Measurements from ENCODE around the gene TMX1.
A peak's percentile ranks its signal among the peaks of the same experiment; 100 is the strongest.

TMX1 gene

DNA sequence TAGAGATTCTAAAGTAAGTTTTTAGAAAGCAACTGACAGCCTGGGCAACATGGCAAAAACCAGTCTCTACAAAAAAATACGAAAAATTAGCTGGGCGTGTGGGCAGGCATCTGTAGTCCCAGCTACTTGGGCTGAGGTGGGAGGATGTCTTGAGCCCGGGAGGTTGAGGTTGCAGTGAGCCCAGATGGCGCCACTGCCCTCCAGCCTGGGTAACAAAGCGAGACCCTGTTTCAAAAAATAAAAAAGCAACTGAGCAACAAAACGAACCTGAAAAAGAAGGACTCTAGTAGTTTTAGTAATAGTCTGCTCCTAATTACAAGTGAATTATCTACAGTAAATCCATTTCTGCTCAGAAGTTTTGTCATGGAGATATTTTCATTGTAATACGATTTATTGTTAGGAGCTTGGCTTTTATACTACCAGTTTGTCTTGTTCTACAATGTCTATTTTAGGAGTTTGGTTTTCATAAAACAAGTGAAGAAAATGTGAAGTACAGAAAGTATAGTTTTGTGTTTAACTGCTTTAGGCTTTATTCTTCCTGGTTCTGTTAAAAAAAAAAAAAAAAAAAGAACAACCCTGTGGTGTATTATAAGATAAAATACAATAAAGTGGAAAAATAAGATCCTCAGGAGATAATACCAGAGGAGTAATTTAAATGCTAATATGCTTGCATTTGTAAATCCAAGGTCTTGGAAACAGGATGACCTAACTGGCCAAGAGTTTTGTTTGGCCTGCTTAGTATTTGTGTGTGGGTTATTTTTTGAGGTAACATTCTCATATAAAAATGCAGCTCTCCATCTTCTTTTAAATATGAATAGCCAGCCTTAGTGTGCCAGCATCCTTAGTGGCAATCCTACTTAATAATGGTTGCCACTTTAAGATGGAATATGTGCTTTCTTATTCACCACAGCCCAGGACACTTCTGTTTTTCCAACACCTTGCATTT lies 2.8 kb downstream of the TMX1 start:
- DNase-seq: no peak

DNA sequence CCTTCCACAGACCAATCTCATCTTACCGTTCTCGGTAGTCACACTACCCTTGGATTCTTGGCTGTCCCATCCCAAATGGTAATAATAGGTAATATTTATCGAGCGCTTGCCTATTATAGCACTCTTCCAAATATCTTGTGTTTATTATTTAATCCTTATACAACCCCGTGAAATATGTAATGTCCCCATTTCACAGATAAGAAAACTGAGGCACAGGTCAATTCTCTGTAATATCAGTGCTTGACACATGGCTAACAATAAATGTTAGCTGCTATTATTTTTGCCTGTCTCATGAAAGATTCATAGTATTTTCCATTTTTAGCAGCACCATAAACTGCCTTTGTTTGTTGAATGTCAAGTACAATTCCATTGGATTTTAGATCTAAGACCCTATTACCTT lies 4.5 kb downstream of the TMX1 start:
- no peak for DNase-seq

DNA sequence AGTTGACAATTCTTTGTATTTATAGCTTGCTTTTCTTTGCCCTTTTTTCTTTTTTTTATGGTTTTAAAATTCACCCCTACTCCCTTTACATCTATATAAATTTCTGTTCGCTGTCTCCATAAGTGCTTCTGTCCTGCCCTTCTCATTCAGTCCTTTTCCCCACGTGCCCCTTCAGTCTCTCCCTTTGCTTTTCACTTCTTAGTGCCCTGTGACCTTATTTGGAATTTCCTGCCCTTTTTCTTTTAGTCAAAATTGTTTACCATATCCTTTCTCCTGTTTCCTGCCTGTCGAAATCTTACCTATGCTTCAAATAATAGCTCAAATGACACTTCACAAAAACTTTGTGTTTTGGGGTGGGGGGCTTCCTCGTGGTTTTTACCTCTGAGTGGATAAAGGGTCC lies 6.0 kb downstream of the TMX1 start:
- DNase-seq: no peak

DNA sequence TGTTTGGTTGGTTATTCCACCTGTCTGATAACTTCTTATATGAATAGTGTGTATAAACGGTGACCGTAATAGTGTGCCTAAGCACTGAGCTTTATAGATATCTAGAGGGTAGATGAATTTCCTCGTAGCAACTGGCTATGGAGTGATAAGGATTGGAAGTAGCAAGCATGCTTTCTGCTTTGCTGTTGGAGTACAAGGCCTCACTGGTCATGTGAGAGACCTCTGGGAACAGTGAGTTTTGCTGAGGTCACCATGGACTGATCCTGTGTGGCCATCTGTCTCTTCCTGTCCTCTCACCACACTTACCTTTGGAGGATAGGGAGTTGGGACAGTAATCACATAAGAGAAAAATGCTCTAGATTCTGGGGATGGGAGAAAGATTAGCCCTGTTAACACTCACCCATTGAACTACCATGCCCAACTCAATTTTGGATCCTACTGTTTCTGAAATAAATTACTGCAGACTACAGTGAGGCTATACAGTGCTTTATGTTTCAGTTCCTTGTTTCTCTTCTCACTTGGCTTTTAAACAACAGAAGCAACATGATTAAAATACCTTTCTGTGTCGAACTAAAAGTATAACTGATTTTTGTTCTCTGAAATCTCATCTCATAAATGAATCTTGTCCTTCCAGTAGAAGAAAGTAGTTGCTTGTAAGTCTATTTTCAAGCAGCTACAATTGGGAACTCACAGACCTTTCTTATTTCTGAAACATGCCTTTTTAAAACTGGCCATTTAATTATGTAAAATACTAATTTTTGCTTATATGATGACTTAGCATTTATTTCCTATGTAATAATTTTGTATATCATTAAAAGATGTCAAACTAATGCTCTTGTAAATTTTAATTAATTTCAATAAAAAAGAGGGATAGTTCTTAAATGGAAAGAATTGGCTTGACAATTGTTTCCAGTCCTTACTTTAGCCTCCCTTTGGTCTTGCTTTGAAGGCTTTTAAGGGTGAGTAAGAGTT lies 8.3 kb downstream of the TMX1 start:
- DNase-seq: no peak

DNA sequence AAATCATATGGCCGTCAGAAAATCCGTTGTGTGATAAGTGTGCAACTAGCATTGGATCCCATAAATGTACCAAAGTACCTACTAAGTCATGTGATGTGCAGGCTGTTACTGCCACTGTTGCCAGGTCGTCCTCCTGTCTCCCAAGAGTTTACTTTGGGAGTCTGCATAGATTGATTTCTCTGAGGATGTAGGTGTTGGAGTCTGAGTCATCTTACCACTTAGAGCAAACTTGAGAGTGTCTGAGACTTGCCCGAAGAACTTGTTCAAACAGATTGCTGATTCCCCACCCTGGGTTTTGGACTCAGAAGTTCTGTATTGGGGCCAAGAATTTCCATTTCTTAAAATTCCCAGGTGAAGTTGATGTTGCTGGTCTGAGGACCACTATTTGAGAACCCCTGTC lies 11.4 kb downstream of the TMX1 start:
- no peak for DNase-seq

DNA sequence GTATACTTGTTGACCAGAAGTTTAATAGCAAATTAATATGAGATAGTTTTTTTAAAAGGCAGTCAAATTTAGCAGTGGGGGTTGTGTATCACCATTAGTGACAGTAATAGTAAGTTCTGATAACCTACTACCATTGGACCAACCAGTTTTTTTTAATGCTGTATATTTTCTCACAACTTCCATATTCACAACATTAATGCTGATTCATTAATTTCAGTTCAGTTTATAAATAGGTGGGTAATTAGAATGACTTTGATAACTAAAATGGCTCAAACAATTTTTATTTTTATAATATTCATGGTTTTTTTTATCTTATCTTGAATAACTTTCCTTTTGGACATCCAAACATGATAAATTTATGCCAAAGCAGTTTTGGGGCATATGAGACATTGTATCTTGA lies 13.8 kb downstream of the TMX1 start:
- DNase-seq: no peak

DNA sequence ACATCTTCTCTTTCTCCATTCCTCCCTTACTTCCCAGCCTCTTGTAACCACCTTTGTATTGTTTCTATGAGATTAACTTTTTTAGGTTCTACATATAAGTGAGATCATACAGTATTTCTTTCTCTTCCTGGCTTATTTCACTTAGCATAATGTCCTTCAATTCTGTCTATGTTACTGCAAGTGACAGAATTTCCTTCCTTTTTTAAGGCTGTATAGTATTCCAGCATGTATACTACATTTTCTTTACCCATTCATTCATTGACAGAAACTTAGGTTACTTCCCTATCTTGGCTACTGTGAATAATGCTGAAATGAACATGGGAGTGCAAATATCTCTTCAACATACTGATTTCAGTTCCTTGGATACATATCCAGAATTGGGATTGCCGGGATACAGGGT lies 18.2 kb downstream of the TMX1 start:
- DNase-seq: no peak

DNA sequence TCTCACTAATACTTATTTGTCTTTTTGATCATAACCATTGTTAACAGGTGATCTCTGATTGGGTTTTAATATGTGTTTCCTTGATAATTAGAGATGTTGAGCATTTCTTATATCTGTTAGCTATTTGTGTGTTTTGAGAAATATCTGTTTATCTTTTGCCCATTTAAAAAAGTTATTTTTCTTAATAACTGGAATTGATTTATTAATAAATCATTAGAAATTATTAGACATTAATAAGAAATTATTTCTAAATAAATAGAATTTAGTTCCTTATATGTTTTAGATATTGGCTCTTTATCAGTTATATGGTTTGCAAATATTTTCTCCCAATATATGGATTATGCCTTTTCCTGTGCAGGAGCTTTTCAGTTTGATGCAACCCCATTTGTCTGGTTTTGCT lies 18.7 kb downstream of the TMX1 start:
- no peak for DNase-seq

DNA sequence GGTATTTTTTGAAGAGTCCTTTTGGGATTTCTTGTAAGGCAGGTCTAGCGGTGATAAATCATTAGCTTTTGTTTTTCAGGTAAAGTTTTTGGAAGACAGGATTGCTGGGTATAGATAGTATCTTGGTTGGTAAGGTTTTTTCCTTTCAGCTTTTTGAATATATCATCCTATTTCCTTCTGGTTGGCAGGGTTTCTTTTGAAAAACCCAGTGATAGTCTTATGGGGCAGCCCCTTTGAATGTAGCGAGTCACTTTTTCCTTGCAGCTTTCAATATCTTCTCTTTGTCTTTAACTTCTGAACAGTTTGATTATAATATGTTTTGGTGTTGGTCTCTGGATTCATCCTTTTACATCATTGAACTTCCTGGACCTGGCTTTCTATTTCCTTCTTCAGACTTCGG lies 20.2 kb downstream of the TMX1 start:
- DNase-seq: no peak

DNA sequence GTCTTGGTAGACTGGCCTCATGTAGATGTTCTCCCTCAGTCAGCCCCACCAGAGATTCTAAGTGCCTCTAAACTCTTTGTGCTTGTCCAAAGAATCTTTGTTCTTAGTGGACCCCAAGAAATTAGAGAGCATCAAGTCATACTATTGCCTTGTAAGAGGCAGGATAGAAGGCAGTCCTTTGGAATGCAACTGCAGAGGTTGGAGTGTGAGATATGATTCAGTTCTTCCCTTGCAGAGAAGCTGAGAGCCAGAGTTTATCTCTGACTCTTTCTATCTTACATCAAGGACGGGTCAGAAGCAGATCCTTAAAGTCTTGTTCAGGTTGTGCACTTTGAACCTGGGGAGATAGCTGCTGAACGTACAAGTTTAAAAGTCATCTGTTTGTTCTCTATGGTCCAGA lies 21.1 kb downstream of the TMX1 start:
- DNase-seq: no peak

DNA sequence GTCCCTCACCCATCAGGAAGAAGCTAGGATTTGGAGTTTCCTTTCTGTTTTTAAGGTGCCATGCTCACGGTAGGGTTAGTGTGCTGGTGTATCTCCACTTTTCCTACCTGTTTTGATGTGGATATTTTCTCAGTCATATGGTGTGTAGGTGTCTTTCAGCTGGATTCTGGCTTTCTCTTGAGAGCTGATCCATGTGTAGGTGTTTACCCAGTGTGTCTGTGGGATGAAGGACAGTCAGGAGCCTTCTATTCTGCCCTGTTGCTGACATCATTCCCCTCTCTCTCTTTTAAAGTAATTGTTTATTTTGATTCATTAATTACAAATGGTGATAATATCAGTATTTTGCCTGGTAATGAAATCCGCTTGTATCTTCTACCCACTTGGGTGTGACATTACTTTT lies 22.8 kb downstream of the TMX1 start:
- no peak for DNase-seq

DNA sequence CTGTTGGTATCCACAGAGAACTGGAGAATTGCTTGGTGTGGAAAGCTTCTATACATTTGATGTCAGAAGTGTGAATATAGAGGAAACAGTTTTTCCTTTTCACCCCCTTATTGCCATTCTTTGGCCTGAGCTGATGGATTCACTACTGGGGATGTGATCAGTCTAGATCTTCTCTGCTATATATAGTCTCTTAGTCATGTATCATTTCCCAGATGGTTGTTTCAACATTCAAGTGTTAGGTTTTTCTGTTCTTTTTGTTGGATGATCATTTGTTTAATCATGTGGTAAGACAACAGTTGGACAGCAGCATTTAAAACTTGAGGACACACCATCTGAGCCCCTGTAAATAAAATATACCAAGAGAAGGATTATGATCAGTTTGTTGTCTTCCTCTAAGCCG lies 29.6 kb downstream of the TMX1 start:
- no peak for DNase-seq

DNA sequence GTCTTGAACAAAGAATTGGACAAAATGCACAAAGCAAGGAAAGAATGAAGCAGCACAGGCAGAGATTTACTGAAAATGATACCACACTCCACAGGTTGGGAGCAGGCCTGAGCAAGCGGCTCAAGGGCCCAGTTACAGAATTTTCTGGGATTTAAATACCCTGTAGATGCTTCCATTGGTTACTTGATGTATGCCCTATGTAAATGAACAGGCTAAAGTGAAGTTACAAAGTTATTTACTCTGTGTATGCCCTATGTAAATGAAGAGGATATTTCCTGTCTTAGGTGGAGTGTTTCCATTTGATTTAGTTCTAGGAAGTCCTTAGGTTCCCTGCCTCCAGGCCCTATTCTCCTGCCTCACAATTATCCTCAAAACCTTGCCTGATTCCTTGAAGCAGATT lies 36.6 kb downstream of the TMX1 start:
- DNase-seq: no peak

DNA sequence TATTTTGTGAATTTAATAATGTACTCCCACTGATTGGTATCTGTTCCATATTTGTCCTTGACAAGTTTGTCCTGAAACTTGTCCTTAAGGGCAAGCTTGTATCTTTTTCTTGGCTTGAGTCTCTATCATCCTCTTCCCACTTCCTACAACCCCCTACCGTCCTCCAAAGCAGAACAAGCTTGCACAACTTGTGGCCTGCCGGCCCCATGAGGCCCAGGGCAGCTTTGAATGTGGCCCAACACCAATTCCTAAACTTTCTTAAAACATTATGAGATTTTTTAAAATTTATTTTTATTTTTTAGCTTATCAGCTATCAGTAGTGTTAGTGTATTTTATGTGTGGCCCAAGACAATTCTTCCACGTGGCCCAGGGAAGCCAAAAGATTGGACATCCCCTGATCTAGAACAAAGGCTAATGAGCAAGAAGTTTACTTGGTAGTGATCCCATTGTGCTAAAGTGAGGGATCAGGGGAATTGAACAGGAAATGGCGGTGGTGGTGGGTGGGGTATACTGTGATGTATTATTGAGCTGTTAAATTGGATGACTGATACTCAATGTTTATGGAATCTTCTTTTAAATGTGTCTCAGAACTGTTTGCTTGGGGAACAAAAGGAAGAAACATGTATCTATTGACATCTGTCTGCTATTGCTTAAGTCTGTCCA lies 37.8 kb downstream of the TMX1 start:
- DNase-seq: peak; percentile 7 to 10

DNA sequence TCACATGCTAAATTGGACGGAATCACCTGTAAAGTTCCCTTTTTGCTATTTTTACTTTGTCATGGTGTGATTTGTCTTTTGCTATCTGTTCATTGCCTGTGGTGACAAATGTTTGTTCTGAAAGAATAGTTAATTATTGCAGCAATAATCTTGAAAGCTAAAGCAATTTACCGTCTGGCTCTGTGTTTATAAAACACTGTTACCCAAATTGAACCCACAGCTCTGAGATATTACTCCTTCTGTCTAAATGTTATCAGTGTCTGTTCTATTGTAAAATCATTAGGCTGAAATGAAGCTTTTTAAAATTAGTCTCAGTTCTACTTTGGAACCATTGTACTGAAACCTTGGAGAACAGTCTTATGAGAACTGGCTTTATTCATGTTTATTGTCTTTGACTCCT lies 42.5 kb downstream of the TMX1 start:
- DNase-seq: no peak

DNA sequence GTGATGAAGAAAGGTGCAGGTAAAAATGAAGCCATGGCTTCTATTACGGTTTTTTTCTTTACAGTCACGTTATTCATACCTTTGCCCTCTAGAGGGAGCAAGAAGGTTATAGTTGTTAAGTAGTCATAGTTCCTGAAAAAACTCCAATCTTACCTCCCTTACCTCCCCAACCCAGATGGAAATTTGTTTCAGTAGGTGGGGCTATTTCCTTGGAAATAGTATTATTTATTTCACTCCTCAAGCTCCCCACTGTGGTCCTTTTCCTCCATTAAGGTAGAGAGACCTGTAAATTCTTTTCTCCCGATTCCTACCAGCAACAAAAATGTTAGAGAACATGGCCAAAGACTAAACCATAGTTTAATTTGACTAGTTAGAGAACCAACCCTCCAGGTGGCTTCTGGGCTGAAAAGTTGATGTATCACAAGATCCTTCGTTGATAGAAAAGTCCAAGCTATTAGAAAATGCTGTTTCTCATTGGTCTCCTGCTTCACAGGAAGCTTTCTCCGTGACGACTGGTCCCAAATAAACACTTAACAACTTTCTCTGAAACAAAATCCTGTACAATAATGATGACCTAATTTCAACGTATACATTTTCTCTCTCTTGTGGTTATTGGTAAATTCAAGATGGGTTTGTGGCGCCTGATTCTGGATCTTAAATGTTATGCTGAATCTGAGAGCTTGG lies 43.5 kb downstream of the TMX1 start:
- DNase-seq: peak; percentile 59 to 76

DNA sequence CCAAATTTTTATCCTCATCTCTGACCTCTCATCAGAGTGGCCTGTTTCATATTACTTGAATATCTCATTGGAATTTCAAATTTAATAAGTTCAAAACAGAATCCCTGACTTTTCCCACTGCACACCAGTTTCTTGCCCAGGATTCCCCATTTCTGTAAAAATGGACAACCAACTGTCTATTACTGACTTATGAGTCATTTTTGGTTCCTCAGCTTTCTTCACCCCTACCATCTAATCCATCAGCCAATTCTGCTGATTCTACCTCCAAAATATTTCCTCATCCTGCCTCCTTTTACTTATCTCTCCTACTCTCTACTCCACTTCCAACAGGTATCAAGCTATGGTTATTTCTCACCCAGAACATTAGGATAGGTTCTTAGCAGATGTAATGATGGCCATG lies 44.2 kb downstream of the TMX1 start:
- DNase-seq: no peak

DNA sequence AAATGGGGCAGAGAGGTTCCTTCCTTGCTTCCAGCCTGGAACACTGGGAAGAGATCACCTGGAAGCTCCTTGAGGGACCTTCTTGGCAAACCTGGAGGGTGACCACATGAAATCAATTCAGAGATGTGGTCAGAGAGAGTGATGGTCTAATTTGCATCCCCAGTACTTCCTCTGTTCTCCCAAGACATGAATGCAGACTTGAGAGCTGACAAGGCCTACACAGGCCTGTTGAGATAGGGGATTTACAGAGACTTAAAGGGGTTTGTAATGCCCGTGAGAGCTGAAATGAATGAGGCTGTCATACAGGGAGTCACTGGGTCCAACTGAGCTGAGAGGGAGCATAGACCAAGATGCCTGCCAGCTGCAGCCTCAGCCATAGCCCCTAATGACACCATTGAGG lies 45.1 kb downstream of the TMX1 start:
- no peak for DNase-seq

DNA sequence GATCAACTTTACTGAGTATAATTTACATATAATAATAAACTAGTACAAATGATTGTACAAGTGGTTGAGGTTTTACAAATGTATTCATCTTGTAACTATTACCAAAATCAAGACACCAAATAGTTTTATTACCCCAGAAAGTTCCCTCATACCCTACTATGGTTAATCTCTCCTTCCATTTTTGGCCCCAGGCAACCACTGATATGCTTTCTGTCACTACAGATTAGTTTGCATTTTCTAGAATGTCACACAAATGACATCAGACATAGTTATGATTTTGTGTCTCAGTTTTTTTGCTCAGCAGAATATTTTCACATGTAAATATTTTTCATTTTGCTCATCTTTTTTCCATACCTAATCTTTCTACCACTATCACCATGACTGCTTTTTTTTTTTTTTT lies 49.1 kb downstream of the TMX1 start:
- DNase-seq: no peak

DNA sequence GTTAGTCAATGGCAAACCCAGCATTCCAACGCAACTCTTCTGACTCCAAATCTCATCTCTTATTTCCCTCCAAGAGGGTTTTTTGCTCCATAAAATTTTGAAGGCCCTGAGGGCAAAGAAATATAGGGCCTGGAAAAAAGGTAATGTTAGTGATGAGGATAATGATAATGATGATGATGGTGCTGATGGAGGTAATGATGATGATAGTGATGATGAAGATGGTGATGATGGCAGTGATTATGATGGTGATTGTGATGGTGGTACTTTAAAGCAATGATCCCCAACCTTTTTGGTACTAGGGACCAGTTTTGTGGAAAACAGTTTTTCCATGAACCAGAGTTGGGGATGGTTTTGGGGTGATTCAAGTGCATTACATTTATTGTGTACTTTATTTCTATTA lies 50.1 kb downstream of the TMX1 start:
- DNase-seq: no peak

DNA sequence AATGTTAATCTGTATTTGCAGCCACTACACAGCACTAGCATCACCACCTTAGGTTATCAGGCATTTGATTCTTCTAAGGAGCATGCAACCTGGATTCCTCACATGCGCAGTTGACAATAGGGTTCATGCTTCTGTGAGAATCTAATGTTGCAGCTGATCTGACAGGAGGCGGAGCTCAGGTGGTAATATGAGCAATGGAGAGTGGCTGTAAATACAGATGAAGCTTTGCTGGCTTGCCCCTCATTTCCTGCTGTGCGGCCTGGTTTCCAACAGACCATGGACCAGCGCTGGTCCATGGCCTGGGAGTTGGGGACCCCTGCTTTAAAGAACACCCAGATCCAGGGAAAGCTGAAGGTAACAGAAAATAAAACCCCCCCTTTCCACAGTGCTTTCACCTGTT lies 51.0 kb downstream of the TMX1 start:
- no peak for DNase-seq

DNA sequence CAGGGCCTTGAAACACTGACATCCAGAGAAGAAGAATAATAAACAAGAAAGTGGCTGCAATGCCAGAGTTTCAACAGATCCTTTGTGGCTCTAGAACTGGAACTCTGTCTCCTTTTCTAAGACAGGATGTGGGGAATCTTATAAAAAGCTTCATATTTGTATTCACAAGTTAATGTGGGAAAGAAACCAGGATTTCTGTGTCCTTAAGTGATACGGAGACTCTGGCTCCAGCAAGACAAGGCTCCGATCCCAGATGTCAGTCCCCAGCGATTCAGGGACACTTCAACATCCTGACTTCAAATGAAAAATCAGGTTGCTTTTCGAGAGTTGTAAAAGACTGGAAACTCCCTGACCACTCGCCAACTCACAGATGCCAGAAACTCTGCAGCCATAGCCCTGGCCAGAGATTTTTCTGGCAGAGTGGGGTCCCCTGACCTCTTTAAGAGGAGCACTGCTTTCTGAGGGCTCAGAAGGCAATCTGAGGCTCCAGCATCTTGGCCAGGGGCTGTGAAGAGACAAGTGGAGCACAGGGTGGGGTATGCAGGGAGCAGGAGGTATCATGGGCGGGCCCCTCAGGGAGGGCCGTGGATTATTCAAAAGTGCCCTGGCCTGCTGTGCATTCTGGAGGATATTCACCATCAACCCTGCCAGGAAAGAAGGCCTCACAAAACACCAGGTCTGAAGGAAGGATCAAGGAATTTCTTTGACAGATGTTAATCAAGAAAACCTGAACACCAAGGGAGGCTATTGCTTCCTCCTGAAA lies 53.3 kb downstream of the TMX1 start:
- DNase-seq: no peak
